Spleen (tissue), 7 donors: ENCODE measurements around the gene CCDC196.

ENCODE experiments used
- CTCF ChIP-seq, 11 experiments: fragments of 200-600 bp in 7 of 11; fragments of 450-650 bp in 4 of 11; sonication (generic) in 4 of 11; IDR thresholded peaks in 8 of 11; conservative IDR thresholded peaks in 3 of 11; 1 replicate in 7 of 11; 2 replicates in 4 of 11; pipeline versions ENCODE4 v1.4.0 to v1.8.0; 2016 to 2021; ENCODE audit warnings: antibody characterized with exemption in 11 of 11, inconsistent platforms in 4 of 11, mild to moderate bottlenecking in 1 of 11
- POLR2AphosphoS5 ChIP-seq, 3 donors: sonication (generic); formaldehyde crosslinking; IDR thresholded peaks; one replicate each; pipeline ENCODE4 v1.5.1; 2017; ENCODE audit warnings: antibody characterized with exemption in 3 of 3
- donor health status: DM: no; HTN: no; CAD: no; lungs with moderate emphysema.
- donor health status: DM: no; HTN: no; CAD: no.
- donor health status: DM: no; HTN: no; CAD: no.

- TF ChIP-seq CTCF (IDR thresholded peaks at IDR 0.05 in 8 of 11, conservative IDR thresholded peaks at IDR 0.05 in 3 of 11), result no peak
- TF ChIP-seq POLR2AphosphoS5 (IDR thresholded peaks at IDR 0.05), result no peak
Observed at GRCh38 chr14:66496188-66496807, 10.1 kb downstream of the CCDC196 start.
